Renal cortical epithelial cell (primary cell): Measurements from ENCODE around the gene RAB40C. TPM values are rescaled to one million over a fixed set of nuclear protein-coding genes. Genes with fewer than 3 reads are reported as not detected.

Experiments used
- DNase-seq: peaks from one replicate; pipeline ENCODE4 v3.0.0-alpha.2; 2011; ENCODE audit warnings: low read depth
- total RNA-seq: library from RNA; depleted of rRNA; stranded (reverse); fragments of >200 nt; gene quantifications from 2 replicates; pipeline ENCODE4 v1.2.3, GENCODE V29; 2014

Gene RAB40C
- total RNA-seq, 1 donor from 2014 or later = 12.1 TPM

DNA sequence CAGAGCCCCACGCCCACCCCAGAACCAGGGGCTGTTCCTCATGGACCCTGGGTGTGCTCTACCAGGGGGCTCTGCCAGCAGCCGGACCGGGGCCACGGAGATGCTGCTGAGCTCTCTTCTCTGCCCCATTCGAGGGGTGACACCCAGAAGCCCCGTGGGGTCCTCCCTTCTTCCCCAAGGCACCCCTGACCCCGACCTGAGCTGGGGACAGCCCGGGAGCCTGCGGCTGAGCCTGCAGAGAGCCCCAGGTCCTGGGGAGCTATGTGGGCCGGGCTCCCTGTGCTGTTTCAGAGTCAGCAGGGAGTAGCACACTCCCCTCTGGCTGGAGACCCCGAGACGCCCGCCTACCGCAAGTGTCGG lies 30.9 kb upstream of the RAB40C start:
- DNase-seq = no peak

DNA sequence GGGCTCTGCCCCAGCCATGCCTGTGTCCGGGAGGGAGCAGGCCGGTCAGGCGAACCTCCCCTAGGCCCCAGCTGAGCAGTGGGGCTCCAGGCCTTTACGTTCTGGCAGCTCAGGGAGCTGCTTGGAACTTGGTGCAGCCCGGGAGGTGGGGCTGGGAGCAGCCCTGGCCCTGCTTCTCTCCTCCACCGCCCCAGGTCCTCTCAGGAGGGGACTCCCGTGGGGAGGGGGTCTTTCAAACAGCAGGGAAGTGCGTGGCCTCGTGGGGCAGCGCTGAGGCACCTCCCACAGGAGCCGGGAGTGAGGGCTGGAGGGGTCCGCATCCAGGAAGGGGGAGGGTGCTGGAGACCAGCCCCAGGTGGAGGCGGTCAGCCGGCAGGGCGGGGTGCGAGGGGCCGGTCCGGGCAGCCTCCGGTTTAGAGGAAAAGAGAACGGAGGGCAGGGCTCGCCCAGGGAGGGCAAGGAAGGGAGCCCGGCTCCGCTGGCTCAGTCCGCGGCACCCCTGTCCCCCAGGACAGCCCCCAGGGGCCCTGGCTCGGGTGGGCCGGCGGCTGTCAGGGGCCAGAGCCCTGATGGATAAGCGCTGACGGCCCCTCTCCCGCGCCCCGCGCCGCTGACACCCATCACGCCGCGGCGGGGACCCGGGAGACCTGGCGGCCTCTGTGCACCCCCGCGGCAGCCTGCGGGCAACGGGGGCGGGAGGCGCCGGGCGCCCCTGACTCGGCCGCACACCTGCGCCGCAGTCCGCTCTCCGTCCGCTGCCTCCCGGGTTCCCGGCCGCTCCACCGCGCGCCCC lies 30.3 kb upstream of the RAB40C start:
- no peak for DNase-seq

DNA sequence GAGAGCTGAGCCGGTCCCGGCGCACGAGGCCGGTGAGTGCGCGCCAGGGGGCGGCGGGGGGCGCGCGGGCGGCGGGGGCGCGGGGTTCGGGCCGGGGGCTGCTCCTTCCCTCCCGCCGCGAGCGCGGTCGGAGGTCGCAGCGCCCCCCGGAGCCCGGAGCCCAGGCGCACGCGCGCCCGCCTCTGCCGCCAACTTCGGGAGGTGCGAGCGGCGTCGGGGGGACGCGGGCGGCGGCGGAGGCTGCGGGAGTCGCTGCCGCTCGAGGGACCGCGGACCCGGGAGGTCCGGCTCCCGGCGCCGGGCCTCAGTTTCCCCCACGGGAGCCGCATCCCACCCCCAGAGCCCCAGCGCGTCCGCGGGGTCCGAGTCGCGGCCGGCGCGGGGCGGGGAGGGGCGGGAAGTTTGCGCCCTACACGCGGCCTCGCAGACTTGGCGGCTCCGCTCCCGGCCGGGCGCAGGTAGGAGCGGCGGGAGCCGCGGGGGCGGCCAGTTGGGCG lies 29.6 kb upstream of the RAB40C start, which contains the start of gene PRR35:
Gene PRR35 (plus strand): TSS at position 191 of the 497 bp plus-strand sequence. CDS start 2,901 bp downstream, outside the sequence.
- DNase-seq = no peak

DNA sequence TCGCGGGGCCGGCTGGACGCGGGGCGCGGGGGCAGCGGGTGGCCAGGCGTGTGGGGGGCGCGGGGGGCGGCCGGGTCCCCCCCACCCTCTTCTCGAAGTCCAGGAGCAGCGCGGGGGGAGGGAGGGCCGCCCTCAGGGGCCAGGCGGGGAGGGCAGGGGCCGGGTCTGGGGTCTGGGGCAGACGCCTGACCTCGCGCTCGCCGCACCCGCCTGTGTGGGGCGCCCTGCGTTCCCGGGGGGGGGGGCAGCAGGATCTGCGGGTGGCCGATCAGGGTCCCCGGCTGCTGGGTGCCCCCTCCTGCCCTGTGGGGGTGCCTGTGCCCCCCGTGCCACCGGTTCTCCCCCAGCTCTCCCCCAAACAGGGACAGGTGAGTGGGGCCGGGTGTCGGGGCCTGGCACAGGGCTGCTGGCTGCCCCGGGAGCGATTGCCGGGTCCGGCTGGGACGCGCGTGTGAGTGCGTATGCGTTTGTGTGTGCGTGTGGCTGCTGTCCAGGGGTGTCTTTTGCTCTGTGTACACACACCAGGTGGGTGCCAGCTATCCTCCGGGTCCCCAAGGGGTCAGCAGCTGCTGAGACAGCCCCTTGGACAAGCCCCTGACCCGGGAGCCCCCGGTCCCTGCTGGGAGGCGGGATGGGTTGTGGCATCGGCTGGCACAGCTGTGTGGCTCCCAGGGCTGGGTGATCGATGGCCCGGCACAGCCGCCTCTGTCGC lies 29.0 kb upstream of the RAB40C start:
- no peak for DNase-seq

DNA sequence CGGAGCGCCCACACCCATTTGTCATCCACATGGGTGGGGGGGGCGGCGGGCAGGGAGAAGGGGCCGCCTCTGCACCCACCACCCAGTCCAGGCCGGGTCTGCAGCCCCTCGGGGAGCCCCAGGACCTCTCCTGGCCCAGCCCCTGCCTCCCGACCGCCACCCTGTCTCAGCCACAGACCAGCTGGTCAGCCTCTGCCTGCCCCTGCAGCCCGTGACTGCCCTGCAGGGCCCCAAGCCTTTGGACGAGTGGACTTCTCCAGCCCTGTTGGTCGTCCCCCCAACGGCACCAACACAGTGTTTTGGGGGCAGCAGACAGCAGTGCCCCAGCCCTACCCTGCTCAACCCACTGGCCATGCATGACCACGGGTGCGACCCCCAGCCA lies 28.5 kb upstream of the RAB40C start:
- DNase-seq = no peak

DNA sequence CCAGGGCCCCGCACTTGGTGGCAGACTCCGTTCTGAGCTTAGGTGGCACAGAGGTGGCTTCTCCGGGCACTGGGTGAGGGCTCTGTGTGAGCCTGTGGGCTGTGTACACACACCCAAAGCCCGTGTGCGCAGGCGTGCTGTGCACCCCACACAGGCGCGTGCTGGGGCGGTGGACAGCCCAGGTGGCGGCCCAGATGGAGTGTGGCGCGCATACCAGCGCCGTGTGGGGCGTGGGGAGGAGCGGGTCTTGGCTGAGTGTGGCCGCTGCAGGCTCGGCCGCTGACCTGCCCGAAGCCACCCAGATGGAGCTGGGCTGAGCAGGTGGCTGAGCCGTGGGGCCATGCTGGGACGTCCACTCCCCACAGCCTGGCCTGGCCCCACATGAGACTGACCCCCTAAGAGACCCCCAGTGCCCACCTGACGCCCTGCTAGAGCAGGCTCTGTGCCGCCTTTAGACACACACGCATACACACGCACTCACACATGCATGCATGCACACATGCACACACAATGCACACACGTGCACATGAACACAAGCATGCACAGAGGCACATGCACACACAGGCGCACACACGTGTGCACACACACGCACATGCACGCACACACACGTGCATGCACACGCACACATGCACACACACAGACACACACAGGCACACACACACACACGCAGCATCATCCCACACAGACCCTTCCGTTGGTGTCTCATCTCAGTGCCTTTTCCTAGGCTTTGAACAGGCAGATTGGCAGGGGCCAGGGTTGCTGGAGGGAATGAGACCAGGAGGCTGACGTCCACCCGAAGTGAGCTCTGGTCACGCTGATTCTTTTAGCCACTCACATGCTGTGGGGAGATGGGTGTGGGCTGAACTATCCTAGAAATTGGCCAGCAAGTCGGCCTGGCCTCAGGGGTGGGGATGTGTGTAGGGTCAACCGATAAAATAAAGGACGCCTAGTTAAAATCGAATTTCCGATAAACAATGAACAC lies 27.6 kb upstream of the RAB40C start:
- no peak for DNase-seq

DNA sequence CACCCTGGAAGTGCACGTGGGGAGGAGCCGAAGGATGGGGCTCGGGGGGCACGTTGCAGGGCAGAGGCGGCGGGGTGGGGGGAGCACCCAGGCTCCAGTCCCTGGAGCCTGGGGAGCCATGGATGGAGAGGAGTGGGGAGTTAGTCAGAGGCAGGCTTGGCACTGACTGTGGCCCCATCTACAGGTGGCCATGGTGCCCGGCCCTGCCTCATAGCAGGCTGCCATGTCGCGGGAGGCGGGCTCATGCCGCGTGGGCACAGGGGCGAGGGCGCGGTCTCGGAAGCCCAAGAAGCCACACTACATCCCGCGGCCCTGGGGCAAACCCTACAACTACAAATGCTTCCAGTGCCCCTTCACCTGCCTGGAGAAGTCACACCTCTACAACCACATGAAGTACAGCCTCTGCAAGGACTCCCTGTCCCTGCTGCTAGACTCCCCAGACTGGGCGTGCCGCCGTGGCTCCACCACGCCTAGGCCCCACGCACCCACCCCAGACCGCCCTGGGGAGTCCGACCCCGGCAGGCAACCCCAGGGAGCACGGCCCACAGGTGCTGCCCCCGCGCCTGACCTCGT lies 26.7 kb upstream of the RAB40C start:
- DNase-seq = no peak

DNA sequence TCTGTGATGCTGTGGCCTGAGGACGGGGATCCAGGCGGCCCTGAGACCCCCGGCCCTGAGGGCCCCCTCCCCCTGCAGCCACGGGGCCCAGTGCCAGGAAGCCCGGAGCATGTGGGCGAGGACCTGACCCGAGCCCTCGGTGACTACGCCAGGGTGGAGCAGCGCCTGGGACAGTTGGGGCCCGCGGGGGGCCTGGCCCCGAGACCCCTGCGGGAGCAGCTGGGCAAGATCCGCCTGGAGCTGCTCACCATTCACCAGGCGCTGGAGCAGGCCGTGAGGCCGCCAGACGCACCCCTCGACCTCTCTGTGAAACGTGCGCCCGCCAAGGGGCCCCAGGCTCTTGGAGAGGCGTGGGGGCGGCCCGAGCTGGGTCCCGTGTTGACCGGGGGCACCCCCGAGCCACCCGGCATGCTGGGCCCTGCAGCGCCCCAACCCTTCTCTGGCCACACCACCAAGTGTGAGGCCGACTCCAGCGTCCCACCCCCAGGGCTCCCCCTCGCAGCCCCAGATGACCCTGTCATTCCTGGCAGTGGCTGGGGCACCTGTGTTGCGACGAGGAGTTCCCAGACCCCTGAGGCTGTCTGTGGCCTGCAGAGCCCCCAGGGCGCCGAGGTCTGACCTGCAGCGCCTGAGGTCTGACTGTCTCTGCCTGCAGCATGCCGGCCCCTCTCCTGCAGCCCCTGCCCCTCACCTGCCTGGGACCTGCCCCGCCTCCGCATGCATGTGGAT lies 25.0 kb upstream of the RAB40C start:
- DNase-seq = no peak

DNA sequence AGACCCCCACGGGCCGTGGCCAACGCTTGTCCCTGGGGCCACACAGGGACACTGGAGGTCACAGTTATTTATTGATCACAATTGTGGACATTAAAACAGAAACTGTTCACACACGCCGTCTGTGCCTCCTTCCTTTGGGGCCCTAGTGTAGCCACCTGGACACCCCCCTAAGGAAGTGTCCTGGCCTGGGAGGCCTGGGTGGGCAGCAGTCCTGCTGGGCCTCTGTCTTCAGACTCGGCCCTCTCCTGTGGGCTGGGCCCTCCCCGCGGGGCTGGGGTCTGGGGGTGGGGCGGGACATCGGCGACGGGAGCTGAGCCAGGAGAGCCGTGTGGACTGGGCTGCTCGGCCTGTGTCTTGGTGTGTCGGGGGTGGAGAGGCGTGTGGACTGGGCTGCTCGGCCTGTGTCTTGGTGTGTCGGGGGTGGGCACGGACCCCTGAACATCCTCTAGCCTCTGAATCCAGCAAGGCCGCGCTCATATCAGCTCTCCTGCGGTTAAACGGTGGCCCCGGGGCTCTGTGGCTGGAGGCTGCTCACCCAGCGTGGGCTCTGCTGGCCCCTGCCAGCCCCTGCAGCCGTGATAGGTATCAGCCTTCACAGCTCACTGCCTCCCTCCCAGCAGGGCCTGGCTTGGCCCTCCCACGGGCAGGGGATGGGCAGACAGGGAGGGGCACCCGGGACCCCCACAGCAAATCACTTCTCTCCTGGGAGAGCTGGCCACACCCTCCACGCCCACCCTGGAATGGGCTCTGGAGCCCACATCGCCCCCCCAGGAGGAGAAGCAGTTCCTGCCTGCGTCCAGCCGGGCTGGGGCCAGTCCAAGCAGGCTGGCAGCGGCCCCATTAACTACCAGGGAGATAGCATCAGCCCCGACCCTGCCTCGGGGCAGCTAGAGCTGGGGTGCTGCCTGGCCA lies 24.2 kb upstream of the RAB40C start:
- peak; percentile 55 for DNase-seq

DNA sequence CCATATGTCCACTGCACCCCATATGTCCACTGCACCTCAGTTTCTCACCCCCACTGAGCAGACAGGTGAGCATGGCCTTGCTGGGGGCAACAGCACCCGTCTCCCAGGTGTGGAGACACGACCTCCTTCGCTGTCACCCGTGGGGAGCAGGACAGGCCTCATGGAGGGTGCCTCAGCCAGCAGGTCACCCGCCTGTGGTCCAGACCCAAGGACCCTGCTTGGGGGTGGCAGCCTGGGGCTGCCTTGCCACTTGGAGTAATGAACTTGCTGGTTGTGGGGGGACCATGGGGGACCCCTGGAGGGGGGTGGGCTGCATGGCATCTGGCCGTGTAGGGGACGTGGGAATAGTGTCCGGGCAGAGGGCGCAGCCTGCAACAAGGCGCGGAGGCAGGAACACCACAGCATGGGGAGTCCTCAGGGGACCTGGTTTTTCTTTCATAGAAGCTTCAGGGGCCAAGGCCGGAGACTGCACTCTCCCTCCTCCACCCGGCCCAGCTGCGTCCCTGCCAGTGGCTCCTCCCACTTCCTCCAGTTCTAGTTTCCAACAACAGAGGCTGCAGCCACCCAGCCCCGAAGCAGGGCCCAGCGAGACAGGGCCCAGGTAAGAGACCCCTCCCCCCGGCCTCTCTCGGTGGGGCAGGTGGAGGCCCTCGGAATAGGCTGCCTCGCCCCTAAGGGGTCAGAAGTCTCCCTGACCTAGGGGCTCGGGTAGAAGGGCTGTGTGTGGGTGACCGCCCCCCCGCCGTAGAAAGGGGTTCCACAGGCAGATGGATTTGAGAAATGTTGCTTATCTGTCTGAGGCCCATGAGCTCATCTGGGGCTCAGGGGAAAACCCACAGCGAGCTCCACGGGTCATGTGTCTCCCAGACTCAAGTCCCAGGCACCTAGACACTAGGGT lies 23.1 kb upstream of the RAB40C start, which contains the start of gene NHLRC4:
Gene NHLRC4 (plus strand): TSS at position 531 of the 898 bp plus-strand sequence. CDS start 1,043 bp downstream, outside the sequence.
- DNase-seq = no peak

DNA sequence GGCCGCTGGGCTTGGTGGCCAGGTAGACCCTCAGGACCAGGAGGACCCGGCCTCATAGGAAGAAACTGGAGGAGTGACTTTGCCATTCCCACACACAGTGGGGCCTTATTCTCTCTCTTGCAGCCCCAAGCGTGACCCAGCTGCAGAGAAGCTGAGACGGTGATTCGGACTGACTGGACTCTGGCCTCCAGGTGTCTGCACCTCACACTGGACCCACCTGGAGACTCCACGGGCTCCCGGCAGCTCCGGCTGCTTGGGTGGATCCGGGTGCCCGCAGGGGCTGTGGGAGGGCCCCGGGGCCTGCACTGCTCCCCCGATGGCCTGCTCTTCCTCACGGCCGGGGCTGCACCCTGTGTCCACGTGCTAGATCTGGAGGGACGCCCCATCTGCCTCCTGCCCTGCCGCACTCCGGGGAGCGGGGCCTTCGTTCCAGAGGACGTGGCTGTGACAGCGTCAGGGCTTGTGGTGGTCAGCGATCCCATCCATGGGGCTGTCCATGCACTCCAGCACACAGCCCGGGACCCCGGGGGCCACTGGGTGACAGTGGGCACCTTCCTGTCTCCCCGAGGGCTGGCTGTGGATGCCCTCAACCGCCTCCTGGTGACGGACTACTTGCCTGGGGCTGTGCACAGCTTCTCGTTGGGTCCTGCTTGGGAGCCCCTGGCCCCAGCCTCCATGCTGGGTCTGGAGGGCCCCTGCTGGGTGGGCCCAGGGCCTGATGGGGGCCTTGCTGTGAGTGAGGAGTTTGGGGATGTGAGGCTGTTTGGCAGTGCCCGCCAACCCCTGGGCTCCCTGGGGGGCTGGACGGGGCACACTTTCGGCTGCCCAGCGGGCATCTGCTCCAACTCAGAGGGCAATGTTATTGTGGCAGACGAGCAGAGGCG lies 22.3 kb upstream of the RAB40C start:
- no peak for DNase-seq

DNA sequence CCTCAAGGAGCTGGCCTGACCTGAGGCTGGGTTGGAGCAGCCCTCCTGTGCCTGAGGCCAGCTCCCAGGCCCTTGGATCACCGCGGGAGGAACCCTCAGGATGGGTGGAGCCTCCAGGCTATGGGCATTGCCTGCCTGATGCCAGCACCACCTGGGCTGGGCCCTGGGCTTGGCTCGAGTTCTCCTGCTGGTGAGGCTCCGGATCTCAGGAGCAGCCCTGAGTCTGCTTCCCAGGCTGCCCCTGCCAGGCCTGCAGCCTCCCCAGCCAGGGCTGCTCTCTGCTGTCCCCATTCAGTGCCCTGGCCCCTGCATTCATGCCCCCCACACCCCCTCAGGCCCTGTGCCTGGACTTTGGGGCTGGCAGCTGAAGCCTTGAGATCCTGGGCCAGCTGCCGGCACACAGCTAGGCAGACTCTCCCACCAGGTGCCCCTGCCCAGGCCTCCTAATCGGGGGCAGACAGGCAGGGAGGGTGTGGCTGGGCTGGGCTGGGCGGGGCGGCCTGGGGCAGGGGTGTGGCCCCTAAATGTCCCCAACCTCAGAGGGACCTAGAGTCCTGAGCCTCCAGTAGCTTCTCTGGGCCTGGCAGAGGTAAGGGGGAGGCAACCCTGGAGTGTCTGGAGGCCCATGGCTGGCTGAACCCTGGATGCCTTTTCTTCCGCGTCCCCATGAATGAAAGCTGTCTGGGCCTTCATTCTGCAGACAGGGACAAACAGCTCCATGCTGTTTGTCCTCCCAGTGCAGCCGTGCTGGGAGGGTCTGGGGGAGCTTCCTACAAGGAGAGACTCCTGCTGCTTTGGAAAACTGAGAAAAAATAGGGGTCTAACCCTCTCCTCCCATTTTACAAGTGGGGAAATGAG lies 21.2 kb upstream of the RAB40C start:
- no peak for DNase-seq

DNA sequence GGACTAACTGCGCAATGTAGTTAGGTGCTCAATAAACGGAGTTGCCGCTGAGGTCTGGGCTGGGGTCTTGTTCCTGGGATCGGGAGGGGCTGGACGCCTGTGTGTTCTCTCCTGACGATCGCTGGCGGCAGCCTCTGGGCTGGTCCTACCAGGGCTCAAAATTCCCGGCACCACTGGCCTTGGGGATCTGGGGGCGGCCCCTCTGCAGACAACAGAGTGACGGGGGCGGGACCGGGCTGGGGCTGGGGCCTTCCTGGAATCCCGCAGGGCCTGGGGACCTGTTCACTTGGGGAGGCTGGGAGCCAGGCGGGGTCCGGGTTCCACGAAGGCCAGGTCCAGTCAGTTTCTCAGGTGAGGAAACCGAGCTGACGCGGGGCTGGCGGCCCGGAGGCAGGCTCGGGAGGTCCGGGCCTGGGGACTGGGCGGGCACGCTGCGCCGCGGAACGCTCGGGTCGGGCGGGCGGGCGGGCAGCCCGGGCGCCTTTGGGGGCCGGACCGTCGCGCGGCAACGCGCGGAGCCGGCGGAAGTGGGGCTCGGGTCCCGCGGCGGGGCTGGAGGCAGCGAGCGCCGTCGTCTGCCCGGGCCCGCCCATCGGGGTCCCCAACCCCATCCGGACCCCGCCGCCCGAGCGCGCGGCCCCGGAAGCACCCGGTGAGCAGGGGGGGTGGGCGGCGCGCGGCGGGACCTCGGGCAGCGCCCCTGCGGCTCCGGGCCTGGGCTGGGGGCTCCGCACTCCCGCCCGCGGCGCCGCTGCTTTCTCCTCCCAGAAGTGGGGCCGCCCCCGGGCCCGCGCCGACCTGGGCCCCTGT lies 20.2 kb upstream of the RAB40C start, which contains the start of gene PIGQ:
Gene PIGQ (plus strand): TSS at position 524 of the 810 bp plus-strand sequence. CDS start 4,107 bp downstream, outside the sequence.
- no peak for DNase-seq

DNA sequence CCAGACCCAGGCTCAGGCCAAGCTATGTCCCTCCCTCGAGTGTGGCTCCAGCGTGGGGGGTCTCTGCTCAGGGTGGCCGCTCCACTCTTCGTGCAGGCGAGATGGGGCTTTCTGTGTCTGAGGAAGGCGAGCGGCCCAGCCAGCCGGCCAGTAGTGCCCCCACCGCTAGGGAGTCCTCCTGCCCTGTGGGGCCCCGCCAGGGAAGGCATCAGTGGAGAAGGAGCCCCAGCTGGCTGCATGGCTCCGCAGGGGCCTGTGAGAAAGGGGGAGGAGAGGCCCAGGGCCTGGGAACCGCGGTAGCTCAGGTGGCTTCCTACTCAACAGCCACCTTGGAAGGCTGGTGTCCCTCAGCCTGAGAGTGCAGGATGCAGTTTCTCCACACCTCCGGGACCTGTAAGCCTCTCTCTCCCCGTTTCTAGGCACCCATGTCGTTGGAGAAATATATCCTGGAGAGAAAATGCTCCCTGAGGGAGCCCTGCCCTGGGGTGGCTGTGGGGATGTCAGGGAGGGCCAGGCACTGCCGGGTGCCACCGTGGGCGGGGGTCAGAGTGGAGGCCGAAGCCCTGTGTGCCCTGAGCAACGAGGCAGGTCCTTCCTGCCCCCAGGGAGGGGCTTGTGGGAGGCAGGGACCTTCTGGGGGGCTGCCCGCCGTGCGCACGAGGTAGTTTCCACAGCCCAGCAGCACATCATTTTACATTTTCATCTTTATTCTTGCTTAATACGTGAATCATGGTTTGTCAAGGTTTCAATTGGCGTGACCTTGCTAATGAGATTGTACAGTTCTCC lies 16.8 kb upstream of the RAB40C start:
- DNase-seq = no peak
